ENCODE measurements around the gene NXN.
"Not testable (repeated sequence)": the region's sequence is repeated elsewhere in the genome, so short reads cannot be mapped to it uniquely, and the experiment has no call there.

DNA sequence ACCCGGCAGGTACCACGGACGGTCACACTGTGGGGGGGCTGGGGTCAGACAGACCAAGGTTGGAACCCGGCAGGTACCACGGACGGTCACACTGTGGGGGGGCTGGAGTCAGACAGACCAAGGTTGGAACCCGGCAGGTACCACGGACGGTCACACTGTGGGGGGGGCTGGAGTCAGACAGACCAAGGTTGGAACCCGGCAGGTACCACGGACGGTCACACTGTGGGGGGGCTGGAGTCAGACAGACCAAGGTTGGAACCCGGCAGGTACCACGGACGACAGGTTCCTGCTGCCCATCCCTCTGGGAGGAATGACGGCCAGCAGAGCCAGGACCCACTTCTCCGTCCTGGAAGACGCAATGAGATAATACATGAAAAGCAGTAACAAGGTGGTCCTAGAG, 27.0 kb downstream of the NXN start:
- not testable (repeated sequence) for TF ChIP-seq CTCF (IDR thresholded peaks at IDR 0.05); EZH2 (IDR thresholded peaks at IDR 0.05; ENCODE audit: borderline replicate concordance, insufficient read depth, low read depth, low read length, poor library complexity, severe bottlenecking)

All from B cell (primary cell).